AG09309 (cell line): ENCODE data around the gene KPNA6.
A peak's percentile ranks its signal among the peaks of the same experiment; 100 is the strongest.

Source experiments
- DNase-seq: peaks from one replicate; pipeline ENCODE4 v3.0.0-alpha.2; 2010; ENCODE audit warnings: low read depth
- H3K4me3 ChIP-seq: 2 replicates; pipeline ENCODE4 v1.5.1; 2011; ENCODE audit warnings: mild to moderate bottlenecking, low read depth, low read length, moderate library complexity; ENCODE audit not compliant: control insufficient read depth
- CTCF ChIP-seq: IDR thresholded peaks from 2 replicates; pipeline ENCODE4 v1.5.1; 2011; ENCODE audit warnings: mild to moderate bottlenecking, low read depth, low read length, inconsistent platforms; ENCODE audit not compliant: insufficient read depth, control insufficient read depth; ENCODE audit errors: missing control alignments

KPNA6 gene

GRCh38 chr1:32223683-32224082 lies 115.8 kb downstream of the KPNA6 start:
- H3K4me3 ChIP-seq = no peak overlapping the region
- no peak for DNase-seq
- TF ChIP-seq CTCF = peak; percentile 29

- H3K4me3 ChIP-seq = no peak overlapping the region
- DNase-seq = no peak
- TF ChIP-seq CTCF = no peak
These were observed 116.4 kb downstream of the KPNA6 start for GRCh38 chr1:32224285-32224684.
